ENCODE data around the gene ZBTB5. TPM values are rescaled to one million over a fixed set of nuclear protein-coding genes. Genes with fewer than 3 reads are reported as not detected.
A peak's percentile ranks its signal among the peaks of the same experiment; 100 is the strongest.

ZBTB5 gene
- total and polyA plus RNA-seq, 4 donors: 2.4 to 9.4 (median 6.5) TPM

DNA sequence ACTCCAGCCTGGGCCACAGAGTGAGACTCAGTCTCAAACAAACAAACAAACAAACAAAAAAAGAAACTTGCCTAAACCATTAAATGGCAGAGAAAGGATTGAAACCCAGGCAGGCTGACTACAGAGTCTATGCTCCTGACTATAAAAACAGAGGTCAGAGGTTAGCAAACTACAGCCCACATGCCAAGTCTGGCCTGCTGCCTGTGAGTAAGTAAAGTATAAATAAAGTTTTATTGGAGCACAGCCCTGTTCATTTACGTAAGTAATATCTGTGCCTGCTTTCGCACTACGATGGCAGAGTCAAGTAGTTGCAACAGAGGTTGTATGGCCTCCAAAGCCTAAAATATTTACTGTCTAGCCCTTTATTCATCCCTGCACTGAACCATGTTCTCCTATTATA, 32.1 kb upstream of the ZBTB5 start:
- 95% methylated on average over 3 of the region's 3 CpGs for WGBS
- Histone ChIP-seq H3K4me1 (ENCODE audit: control insufficient read depth in 4 of 4, insufficient read depth in 4 of 4, low read length in 3 of 4) (peaks cover 2 to 17% (median 10%) of the 10 kb centered on the region in 4 donors), H3K36me3 (ENCODE audit: control insufficient read depth in 4 of 4, insufficient read depth in 3 of 4, low read depth in 1 of 4, low read length in 3 of 4) (peaks cover 12 to 73% (median 69%) of the 10 kb centered on the region in 4 donors), H3K27me3 (ENCODE audit: control insufficient read depth in 4 of 4, insufficient read depth in 4 of 4, low read length in 3 of 4) (no peaks in the 10 kb centered on the region), H3K9ac (ENCODE audit: low read depth in 1 of 2, low read length in 2 of 2) (no peak overlapping the region), H3K9me3 (ENCODE audit: control insufficient read depth in 4 of 4, low read length in 3 of 4) (no peaks in the 10 kb centered on the region), H3K4me3 (ENCODE audit: low read depth in 1 of 3, low read length in 3 of 3) (no peak overlapping the region), H3K27ac (ENCODE audit: low read depth in 1 of 2, low read length in 2 of 2) (no peak overlapping the region)
- no peak for DNase-seq (ENCODE audit: low spot score)
- peak in 1 of 2 donors; percentile 7 for TF ChIP-seq HNF4A (conservative IDR thresholded peaks at IDR 0.05)
- no peak for TF ChIP-seq SP1 (IDR thresholded peaks at IDR 0.05)

- Histone ChIP-seq H3K27ac (ENCODE audit: low read depth in 1 of 2, low read length in 2 of 2) (no peak overlapping the region), H3K9ac (ENCODE audit: low read depth in 1 of 2, low read length in 2 of 2) (no peak overlapping the region), H3K27me3 (ENCODE audit: control insufficient read depth in 4 of 4, insufficient read depth in 4 of 4, low read length in 3 of 4) (no peaks in the 10 kb centered on the region), H3K9me3 (ENCODE audit: control insufficient read depth in 4 of 4, low read length in 3 of 4) (no peaks in the 10 kb centered on the region), H3K4me3 (ENCODE audit: low read depth in 1 of 3, low read length in 3 of 3) (no peak overlapping the region), H3K36me3 (ENCODE audit: control insufficient read depth in 4 of 4, insufficient read depth in 3 of 4, low read depth in 1 of 4, low read length in 3 of 4) (peaks cover 12 to 72% (median 66%) of the 10 kb centered on the region in 4 donors), H3K4me1 (ENCODE audit: control insufficient read depth in 4 of 4, insufficient read depth in 4 of 4, low read length in 3 of 4) (peaks cover 3 to 7% (median 5%) of the 10 kb centered on the region in 4 donors)
- WGBS: 95% methylated on average over 4 of the region's 4 CpGs
- TF ChIP-seq ZBTB33 (IDR thresholded peaks at IDR 0.05) (no peak), RAD21 (IDR thresholded peaks at IDR 0.05) (no peak), FOXA2 (IDR thresholded peaks at IDR 0.05) (no peak), FOXA1 (IDR thresholded peaks at IDR 0.05) (no peak), HNF4G (IDR thresholded peaks at IDR 0.05) (no peak), YY1 (IDR thresholded peaks at IDR 0.05) (no peak), RXRA (IDR thresholded peaks at IDR 0.05) (no peak), SP1 (IDR thresholded peaks at IDR 0.05) (no peak)
- TF ChIP-seq, protein P1, sequence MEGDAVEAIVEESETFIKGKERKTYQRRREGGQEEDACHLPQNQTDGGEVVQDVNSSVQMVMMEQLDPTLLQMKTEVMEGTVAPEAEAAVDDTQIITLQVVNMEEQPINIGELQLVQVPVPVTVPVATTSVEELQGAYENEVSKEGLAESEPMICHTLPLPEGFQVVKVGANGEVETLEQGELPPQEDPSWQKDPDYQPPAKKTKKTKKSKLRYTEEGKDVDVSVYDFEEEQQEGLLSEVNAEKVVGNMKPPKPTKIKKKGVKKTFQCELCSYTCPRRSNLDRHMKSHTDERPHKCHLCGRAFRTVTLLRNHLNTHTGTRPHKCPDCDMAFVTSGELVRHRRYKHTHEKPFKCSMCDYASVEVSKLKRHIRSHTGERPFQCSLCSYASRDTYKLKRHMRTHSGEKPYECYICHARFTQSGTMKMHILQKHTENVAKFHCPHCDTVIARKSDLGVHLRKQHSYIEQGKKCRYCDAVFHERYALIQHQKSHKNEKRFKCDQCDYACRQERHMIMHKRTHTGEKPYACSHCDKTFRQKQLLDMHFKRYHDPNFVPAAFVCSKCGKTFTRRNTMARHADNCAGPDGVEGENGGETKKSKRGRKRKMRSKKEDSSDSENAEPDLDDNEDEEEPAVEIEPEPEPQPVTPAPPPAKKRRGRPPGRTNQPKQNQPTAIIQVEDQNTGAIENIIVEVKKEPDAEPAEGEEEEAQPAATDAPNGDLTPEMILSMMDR (IDR thresholded peaks at IDR 0.05; ENCODE audit: low read depth, low read length, missing input control): no peak
- DNase-seq (ENCODE audit: low spot score): no peak
Observed at GRCh38 chr9:37496020-37496419, 30.8 kb upstream of the ZBTB5 start.

DNA sequence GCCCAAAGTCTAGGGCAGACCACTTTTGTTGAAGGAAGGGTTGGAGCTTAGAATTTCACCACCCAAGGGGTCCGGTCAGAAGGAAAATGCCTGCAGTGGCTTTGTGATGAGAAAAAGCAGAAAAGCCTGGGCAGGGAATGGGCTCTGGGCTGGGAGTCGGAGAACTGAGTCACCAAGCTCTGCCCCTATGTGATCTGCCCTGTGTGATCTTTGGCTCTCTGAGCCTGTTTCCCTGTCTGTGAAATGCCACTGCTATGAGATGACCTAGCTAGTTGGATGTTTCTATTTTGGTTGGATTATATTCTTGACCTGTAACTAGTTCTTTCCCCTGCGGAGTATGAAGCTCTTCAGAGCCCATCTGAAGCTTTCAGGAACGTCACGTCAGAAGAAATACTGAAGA, 30.3 kb upstream of the ZBTB5 start:
- Histone ChIP-seq H3K27me3 (ENCODE audit: control insufficient read depth in 4 of 4, insufficient read depth in 4 of 4, low read length in 3 of 4) (no peaks in the 10 kb centered on the region), H3K9me3 (ENCODE audit: control insufficient read depth in 4 of 4, low read length in 3 of 4) (no peaks in the 10 kb centered on the region), H3K27ac (ENCODE audit: low read depth in 1 of 2, low read length in 2 of 2) (no peak overlapping the region), H3K4me1 (ENCODE audit: control insufficient read depth in 4 of 4, insufficient read depth in 4 of 4, low read length in 3 of 4) (peaks cover 2 to 7% (median 4%) of the 10 kb centered on the region in 4 donors), H3K36me3 (ENCODE audit: control insufficient read depth in 4 of 4, insufficient read depth in 3 of 4, low read depth in 1 of 4, low read length in 3 of 4) (peaks cover 12 to 70% (median 65%) of the 10 kb centered on the region in 4 donors), H3K4me3 (ENCODE audit: low read depth in 1 of 3, low read length in 3 of 3) (no peak overlapping the region), H3K9ac (ENCODE audit: low read depth in 1 of 2, low read length in 2 of 2) (no peak overlapping the region)
- WGBS: 97% methylated on average over 5 of the region's 5 CpGs
- DNase-seq (ENCODE audit: low spot score): no peak
- TF ChIP-seq, protein P1 (IDR thresholded peaks at IDR 0.05; ENCODE audit: low read depth, low read length, missing input control): no peak
- no peak for TF ChIP-seq FOXA1 (IDR thresholded peaks at IDR 0.05)
- no peak for TF ChIP-seq EGR1 (IDR thresholded peaks at IDR 0.05; ENCODE audit: low read depth in 2 of 2)
- TF ChIP-seq YY1 (IDR thresholded peaks at IDR 0.05): no peak
- TF ChIP-seq FOXA2 (IDR thresholded peaks at IDR 0.05): no peak
- no peak for TF ChIP-seq SP1 (IDR thresholded peaks at IDR 0.05)
- no peak for TF ChIP-seq ZBTB33 (IDR thresholded peaks at IDR 0.05)
- TF ChIP-seq RAD21 (IDR thresholded peaks at IDR 0.05): no peak
- TF ChIP-seq, protein P2, sequence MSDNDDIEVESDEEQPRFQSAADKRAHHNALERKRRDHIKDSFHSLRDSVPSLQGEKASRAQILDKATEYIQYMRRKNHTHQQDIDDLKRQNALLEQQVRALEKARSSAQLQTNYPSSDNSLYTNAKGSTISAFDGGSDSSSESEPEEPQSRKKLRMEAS (IDR thresholded peaks at IDR 0.05): no peak
- TF ChIP-seq, protein P3, sequence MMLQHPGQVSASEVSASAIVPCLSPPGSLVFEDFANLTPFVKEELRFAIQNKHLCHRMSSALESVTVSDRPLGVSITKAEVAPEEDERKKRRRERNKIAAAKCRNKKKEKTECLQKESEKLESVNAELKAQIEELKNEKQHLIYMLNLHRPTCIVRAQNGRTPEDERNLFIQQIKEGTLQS (IDR thresholded peaks at IDR 0.05): no peak
- TF ChIP-seq RXRA (IDR thresholded peaks at IDR 0.05): no peak
- no peak for TF ChIP-seq NR2F2 (IDR thresholded peaks at IDR 0.05)

Data from liver (tissue), 9 donors.